NCI-H1048 (cell line): ENCODE measurements around the gene ROR2.

Source experiments
- DNase-seq: peaks from one replicate; lab custom pipeline; 2025; lab: John Stamatoyannopoulos, UW

The ROR2 gene

DNA sequence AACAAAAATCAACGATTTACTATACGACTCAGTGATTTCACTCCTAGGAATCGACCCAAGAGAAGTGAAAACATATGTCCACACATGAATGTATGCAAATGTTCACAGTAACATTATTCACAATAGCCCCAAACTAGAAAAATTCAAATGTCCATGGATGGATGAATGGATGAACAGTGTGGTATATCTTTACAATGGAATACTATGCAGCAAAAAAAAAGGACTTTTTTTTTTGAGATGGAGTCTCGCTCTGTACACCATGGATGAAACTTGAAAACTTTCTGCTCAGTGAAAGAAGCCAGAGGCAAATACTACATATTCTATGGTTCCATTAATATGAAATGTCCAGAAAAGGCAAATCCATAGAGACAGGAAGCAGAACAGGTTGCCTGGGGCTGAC lies 233.8 kb downstream of the ROR2 start:
- DNase-seq: no peak

DNA sequence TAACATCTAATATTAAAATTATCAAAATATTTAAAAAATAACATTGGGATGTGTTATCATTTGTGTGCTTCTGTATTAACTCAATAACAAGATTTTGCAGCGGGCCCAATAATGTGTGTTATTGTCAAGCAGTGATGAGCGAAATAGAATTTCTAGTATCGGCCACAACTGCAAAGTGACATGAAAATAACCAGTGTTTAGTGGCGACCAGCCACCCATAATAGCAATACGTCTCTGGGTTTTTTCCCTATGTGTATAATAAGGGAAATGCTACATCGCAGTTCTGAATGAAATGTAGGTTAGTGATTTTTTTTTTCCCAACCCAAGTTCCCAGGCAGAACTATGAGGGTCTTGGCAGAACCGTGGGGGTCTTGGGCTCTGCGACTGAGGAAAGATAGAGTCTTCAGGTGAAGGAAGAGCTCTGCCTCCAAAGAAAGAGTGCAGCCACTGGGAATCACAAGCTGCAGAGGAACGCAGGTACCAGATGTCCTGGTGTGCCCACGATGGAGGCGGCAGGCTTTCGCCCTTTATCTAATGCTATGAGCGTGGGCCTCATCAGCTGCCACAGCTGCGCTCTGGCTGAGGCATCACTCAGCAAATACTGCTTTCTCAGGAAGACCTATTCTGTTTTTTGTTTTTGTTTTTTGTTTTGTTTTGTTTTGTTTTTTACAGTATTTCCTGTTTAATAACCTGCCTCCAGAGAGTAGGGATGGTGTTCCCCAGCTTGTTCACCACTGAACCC lies 235.0 kb downstream of the ROR2 start:
- no peak for DNase-seq

DNA sequence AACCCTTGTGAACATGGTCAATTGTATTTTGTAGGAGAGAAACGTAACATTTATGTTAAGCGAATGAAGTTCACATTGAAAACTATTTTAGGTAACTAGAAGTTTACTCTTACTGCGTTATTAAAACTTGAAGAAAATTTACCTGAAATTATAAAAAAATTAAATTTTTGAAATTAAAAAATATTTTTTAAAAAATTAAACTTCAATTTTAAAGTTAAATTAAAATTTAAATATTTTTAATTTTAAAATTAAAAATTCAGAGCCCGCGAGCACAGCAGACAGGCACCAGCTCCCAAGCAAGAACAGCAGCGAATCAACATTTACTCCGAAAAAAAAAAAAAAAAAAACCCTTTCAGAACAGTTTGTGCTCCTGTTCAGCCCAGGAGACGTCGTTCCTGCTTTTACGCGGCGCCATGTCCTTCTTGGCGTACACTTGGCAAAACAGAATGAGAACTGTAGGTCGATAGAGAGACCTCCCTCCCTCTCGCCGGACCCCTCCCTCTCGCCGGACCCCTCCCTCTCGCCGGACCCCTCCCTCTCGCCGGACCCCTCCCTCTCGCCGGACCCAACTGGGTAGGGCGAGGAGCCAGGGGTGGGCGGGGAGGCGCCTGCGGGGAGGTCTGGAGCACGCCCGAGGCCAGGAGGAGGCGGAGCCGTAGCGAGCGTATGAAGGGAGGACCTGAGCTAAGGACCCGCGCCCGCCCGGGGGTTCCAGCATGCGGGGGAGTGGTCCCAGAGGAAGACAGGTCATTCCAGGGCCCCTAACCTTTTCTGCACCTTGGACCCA lies 235.8 kb downstream of the ROR2 start:
- DNase-seq: no peak

DNA sequence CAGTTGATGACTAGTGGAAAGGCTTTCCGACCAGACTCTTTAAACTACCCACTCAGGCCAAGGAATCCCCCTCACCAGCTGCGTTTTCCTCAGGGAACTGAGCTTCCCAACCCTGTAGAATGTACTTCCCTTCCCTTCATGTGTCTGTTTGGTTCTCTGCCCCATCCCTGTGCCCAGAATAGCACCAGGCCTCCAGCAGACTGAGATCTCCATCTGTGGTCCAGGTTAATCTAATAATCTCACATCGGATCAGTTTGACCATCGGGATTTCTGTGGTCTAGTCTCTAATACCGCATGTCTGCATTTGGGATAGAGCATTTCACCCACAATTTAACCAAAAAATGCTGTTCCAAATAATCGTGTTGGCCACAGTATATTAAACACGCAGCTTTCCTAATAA lies 237.2 kb downstream of the ROR2 start:
- no peak for DNase-seq

DNA sequence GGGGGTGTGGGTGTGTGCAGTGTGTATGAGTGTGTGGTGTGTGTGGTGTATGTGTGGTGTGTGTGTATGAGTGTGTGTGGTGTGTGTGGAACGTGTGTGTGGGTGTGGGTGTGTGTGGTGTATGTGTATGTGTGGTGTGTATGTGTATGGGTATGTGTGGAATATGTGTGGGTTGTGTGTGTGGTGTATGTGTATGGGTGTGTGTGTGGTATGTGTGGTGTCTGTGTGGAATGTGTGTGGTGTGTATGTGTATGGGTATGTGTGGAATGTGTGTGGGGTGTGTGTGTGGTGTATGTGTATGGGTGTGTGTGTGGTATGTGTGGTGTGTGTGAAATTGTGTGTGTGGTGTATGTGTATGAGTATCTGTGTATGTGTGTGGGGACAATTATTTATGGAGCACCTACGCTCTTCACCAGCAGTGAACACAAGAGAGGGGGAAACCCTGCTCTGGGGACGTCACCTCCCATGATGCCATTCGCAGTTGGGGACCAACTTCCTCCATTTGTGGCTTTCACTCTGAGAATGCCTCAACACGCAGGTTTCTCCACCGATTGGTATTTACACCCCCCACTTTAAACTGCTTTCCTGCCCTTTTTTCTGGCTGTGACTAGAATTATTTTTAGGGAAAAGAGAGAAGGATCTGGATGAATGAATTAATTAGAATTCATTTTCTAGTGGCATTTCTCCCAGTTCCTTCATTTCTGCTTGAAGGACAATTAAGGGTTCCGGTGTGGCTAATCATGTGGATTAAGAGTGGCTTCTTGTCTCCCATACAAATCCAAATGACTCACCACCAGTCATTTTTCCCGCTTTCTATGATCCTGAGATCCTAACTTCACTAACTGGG lies 238.1 kb downstream of the ROR2 start:
- no peak for DNase-seq

DNA sequence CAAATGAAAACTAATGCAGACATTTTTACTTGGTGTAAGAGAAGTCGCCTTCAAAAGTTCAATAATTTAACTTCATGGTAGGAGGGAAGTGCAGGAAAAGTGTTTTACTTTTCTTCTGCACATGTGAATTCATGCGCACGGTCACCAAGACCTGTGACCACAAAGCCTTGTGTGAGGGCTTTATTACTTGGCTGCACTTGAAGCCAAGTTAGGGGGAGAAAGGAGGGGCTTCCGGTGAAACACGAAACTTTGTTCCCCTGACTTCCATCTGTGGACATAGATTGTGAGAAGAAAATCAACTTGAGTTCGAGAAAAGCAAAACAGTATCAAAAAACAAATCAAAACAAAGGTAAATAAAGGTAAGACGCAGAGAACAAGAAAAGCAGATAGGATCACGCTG lies 239.9 kb downstream of the ROR2 start:
- DNase-seq: no peak

DNA sequence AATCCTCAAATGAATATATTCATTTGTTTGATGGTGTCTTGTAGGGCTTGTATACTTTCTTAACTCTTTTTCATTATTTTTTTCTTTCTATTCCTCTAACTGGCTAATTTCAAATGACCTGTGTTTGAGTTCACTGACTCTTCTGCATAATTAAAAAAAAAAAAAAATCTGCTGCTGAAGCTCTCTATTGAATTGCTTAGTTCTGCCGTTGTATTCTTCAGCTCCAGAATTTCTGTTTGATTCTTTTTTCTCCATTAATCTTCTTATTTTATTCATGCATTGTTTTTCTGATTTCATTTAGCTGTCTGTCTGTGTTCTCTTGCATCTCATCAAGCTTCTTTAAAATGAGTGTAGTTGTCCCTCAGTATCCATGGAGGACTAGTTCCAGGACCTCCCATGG lies 244.6 kb downstream of the ROR2 start:
- DNase-seq: no peak

DNA sequence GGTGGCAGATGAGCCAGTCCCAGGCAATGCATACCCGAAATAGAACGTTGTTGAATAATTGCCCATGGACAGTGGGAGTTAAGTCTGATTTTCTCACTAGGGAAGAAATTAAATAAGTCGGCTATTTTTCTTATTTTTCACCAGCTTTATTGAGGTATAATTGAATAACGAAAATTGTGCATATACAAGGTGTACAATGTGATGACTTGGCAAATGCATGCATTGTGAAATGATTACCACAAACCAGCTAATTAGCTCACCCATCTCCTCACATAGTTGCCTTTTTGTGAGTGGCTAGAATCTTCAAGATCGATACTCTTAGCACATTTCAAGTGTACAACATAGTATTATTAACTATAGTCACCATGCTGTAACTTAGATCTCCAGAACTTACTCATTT lies 249.6 kb downstream of the ROR2 start:
- DNase-seq: no peak

DNA sequence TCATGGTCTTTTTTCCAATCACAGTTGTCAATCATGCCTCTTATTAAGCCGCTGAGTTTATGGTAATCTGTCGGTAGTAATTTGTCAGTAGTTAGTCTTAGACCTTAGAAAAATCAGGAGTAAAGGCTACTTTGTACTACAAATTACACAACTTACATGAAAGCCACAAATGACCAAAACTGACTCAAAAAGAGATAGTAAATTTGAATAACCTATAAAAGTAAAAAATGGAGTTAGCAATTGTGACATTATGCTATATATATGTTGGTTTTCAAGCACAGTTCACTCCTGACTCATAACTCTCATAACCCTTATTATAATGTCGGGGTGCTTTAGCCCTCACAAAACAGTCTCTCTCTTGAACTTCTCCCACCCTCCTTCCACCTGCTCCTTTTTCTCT lies 251.8 kb downstream of the ROR2 start:
- no peak for DNase-seq

DNA sequence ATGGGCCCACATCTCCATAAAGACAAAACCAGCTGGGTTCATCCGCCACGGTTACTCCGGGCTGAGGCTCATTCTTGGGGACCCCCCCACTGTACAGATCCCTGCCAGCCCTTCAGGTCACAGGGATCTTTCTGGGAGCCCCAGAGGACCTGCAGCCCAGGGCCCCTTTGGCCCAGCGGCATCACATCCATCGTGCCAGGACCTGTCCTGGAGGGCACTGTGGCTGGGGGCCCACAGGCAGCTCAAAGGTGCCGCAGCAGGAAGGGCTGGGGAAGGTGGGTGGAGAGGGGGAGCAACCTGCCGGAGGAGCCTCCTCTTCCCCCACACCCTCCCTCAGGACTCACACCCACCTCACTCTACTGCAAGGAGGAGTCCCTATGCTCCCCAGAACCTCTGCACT lies 252.8 kb downstream of the ROR2 start:
- no peak for DNase-seq

DNA sequence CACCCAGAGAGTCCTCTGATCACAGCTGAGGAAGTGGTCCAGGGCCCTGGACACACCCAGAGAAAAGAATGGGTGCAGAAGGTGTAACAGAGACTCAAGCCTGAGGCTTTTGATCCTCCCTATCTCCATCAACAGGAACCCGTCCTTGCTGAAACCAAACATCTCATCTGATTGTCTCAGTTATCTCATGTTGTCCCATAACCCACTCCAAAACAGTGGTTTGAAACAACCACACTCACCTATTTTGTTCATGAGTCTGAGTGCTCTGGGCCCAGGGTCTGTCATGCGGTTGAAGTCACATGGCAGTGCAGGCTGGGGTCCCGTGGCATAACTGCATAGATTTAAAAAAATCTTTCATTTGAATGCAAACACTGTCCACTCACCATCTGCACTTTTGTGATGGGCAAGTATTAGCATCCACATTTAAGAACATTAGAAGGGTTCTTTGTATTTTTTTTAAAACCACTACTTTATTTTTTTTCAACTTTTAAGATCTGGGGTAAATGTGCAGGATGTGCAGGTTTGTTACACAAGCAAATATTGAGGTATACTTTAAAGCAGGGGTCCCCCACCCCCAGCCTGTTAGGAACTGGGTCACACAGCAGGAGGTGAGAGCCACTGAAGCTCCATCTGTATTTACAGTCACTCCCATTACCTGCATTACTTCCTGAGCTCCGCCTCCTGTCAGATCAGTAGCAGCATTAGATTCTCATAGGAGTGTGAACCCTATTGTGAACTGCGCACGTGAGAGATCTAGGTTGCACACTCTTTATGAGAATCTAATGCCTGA lies 255.8 kb downstream of the ROR2 start:
- DNase-seq: no peak

DNA sequence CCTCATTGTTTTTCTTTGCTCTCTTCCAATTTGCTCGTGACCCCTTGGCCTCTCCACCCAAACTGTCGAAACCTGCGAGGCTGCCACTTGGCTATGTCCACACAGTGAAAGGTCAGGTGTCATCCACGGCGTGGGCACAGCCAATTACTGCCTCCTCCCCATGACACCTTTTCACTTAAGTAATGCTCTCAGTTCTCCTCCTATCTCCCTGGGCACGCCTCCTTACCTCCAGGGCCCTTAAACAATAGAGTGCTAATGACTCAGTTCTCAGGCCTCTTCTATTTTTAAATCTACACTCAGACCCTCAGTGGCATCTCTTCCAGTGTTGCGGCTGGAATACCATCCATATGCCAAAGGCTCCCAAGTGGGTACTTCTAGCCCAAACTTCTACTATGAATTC lies 256.8 kb downstream of the ROR2 start:
- no peak for DNase-seq

DNA sequence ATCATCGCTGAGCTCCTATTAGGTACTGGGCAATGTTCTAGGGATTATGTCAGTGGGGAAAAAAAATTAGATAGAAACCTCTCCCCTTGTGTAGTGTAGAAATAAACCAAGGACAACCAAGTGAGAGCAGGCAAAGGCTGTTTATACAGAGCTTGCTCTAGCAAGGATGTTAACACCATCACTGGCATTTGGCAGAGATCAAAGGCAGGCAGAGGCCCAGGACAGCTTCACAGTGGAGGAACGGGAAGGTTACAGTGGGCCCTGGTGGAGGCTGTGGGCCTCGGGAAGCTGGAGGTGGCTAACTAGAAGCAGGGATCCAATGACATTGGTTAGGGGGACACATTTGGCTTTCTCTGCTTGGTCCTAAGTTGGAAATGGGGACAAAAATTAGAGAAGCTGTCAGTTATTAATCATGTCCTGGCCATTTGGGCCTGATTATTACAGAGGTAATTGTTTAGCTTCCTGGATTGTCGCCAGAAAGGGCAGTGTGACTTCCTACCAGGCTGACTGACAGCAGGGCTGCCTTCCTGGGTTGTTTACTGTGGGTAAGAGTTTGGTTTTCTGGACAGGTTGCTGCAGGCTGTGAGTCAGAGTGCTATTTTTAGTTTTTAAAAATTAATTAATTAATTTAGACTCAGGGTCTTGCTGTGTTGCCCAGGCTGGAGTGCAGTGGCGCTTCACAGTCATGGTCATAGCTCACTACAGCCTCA lies 259.3 kb downstream of the ROR2 start:
- DNase-seq: no peak

DNA sequence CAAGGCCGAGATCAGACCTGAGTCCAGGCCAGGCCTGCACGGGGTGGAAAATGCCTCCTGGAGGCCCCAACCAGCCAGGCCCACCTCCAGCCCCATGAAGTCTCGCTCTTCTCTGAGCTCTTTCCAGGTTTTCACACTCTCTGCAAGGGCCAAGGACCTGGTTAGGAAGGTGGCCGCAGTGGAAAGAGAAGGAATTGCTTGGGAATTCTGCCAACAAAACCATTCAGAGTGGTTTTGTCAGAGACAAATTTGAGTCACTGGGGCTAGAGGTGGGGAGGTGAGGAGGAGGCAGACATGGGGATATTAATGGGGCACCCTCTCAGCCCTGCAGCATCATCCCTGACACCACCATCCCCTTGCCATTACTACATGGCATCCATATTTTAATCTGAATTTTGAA lies 261.0 kb downstream of the ROR2 start:
- no peak for DNase-seq

DNA sequence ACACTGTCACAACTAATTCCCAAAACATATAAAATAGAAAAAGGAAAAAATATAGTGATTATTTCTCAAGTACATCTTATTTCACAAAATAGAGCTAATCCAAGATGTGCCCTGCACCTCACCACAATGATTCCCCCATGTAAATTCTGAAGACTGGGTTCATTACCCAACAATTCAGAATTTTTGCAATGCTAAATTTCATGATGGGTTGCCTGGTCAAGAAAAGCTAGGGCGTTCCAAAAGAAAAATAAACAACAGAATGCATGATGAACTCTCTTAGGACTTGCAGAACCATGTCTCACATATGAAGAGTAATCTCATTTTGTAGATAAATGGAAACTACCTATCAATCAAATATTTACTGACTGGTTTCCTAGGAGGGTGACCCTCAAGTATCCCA lies 266.8 kb downstream of the ROR2 start:
- no peak for DNase-seq

DNA sequence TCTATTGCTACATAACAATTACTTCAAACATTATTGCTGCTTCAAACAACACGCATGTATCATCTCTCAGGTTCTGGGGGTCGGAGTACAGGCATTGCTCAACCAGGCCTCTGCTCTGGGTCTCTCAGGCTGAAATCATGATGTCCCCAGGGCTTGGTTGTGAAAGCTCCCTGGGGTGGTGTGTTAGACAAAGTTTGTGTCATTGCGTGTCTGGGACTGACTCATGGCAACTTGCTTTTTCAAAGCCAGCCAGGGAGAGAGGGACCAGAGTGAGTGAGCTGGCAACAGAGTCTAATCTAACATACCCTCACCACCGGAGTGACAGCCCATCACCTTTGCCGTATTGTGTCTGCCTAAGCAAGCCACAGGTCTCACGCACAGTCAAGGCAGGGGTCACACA lies 267.2 kb downstream of the ROR2 start:
- DNase-seq: no peak

DNA sequence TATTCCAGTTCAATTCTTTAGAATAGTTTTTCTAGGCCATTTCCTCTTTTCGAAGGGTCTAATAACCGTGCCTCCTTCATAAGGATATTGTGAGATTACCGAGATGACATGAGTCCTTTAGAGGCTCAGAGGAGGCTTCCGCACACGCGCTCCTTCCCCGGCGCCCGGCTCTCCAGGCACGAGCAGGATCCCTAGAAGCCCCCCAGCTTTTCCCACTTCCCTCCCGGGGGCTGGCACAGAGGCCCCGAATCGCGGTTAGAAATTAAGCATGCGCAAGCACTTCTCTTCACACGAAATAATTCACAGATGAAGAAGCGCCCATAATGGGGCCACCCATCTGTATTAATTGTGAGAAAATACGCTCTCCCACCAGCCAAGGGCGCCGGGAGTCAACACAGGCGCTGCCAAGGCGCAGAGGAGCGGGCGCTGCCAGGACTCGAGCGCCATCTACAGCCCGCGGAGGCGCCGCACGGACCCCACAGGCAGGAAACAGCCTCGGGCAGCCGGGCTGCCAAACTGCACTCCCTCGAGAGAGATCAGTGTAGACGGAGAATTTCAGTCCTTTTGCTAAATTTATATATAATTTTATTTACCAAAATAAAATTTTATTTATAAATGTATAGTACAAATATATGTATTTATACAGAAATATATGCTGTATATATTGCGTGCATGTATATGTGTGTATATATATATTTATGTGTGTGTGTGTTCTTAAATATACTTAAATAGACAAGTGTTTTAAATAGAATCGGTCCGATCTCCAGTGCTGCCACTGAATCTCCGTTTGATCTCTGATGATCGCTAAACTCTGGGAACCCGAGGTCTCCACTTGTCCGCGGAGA lies 268.3 kb downstream of the ROR2 start:
- peak; percentile 55 for DNase-seq

DNA sequence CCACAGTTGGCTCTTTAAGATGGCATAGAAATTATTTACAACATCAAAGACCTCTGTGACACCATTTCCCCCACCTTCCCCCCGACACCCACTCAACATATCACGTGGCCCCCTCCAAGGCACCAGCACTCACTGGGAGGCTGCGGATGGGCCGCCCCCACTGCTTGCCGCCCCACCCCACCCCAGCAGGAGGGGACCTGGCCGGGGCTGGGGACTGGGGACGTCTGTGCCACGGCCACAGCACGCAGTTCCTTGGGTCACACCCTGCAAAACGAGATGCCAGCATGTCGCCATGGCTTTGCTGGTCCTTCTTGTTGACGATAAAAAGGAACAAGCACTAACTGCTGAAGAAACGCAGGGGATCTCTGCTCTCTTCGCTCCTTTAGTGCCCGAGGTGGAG lies 269.0 kb downstream of the ROR2 start:
- DNase-seq: no peak

DNA sequence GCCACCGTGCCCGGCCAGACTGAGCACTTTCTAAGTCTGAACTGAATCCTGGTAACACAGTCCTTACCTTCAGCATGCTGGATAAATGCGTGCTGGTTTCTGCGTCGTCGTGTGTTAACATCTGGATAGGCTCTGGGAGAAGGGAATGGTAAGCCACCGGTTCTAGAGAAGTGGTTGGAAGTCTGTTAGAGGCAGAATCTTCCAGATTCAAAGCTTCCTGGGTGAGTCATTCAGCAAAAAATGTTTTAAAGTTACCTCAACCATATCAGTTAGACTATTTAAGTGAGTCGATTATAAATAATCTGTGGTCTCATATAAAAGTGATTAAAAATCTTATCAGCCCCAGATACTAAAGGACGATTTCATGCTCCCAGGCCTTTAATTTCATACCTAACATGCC lies 269.9 kb downstream of the ROR2 start:
- DNase-seq: no peak

DNA sequence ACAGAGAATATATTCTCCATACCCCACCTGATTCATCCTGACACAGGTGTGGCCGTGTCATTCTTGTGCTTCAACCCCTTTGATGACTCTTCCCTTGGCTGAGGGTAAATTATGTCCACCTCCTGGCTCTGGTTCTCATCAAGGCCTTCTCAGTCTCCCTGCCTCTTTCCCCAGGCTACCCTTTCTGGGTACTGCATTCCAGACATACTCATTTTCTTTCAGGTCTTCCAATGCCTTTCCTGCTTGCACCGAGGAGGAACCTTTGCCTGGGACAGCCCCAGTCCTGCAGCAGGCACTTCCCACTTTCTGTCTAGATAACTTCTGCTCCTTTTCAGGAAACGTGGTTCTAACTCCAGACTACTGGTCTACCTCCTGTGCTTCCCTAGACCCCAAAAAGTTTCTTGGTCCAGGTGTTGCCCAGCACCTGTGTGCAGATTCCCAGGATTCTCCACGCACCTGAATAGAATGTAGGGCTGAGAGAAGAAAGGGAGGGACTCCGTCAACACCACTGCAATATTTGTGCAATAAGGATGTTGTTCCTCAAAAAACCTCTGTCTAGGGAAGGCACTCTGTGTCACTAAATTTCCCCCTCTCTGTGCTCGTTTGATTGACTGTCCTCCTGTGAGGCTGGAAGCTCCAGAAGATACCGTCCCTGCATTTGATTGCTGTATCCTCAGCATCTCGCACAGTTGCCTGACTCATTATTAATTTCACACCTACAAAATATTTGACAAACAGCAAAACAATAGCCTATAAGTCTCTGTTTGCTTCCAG lies 271.0 kb downstream of the ROR2 start:
- no peak for DNase-seq
